GM19438 (cell line): ENCODE measurements around the gene DHX16.
A peak's percentile ranks its signal among the peaks of the same experiment; 100 is the strongest.

Experiments used
- ATAC-seq: cut with Tn5 transposase; IDR thresholded peaks from one replicate; pipeline ENCODE4 v1.9.1; 2021; ENCODE audit warnings: low read depth; ENCODE audit not compliant: unreplicated experiment

The DHX16 gene

GRCh38 chr6:30643656-30644055, 29.1 kb downstream of the DHX16 start:
- ATAC-seq, result no peak

- no peak for ATAC-seq
Observed at GRCh38 chr6:30641048-30641447, 31.8 kb downstream of the DHX16 start.

- ATAC-seq, result no peak
Observed at GRCh38 chr6:30640481-30640880, 32.3 kb downstream of the DHX16 start.

GRCh38 chr6:30635834-30636233, 37.0 kb downstream of the DHX16 start:
- no peak for ATAC-seq

DNA sequence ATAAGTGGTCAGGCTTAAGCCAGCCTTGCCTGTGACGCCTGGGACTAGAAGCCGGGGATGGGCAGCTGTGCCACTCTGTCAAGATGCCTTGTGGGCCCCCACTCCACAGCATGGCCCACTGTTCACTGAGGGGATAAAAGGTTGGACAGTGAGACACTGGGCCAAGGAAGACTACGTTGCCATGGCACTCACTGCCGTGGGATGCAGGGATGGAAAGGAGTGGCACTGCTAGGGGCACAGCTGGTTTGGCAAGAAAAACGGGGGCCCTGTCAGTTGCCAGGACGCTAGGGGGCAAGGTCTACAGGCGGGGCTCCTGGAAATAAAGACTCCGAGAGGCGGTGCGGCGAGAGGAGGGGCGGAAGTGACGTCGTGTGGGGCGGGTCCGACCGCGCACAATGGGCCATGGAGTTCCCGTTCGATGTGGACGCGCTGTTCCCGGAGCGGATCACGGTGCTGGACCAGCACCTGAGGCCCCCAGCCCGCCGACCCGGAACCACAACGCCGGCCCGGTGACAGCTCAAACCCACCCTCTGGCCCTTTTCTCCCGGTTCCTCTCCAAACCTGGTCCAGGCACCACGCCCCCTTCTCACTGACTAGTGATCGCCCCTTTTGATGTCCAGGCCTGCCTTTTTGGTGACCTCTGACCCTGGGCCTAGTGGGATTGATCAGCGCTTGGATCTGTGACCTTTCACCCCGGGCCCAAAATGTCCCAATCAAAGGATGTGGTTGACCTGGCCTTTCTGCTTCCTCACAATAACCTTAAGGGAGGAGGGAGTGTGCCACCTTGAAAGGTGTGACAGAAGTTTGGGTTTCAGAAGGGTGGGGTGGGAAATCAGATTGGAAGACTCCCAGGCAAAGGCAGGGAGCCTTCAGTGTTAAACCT, 46.1 kb downstream of the DHX16 start, which contains the start of gene ATAT1:
Gene ATAT1 (plus strand): TSS at position 391 of the 883 bp plus-strand sequence.
- peak; percentile 77 for ATAC-seq

DNA sequence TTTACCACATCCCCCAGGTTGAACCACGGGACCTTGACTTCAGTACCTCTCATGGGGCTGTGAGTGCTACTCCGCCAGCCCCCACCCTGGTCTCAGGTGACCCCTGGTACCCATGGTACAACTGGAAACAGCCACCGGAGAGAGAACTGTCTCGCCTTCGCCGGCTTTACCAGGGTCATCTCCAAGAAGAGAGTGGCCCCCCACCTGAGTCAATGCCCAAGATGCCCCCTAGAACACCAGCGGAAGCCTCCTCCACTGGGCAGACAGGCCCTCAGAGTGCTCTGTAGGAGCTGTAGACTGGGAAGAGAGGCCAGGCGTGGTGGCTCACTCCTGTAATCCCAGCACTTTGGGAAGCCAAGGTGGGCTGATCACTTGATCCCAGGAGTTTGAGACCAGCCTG, 47.3 kb downstream of the DHX16 start:
- ATAC-seq, result no peak

DNA sequence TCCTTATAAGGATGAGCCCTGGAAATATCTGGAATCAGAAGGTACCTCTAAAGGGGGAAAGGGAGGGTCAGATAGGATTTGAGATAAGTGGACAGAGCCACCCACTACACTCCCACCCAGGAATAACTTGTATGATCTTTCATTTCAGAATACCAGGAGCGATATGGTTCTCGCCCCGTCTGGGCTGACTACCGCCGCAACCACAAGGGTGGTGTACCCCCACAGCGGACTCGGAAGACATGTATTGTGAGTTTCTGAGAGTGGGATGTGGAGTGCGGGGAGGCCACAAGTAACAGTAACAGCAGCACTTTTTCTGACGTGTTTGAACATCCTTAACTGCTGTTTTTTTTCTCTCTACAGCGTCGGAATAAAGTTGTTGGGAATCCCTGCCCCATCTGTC, 53.2 kb downstream of the DHX16 start:
- ATAC-seq, result no peak

- ATAC-seq, result no peak
Observed at GRCh38 chr6:30618270-30618797, 54.5 kb downstream of the DHX16 start.

DNA sequence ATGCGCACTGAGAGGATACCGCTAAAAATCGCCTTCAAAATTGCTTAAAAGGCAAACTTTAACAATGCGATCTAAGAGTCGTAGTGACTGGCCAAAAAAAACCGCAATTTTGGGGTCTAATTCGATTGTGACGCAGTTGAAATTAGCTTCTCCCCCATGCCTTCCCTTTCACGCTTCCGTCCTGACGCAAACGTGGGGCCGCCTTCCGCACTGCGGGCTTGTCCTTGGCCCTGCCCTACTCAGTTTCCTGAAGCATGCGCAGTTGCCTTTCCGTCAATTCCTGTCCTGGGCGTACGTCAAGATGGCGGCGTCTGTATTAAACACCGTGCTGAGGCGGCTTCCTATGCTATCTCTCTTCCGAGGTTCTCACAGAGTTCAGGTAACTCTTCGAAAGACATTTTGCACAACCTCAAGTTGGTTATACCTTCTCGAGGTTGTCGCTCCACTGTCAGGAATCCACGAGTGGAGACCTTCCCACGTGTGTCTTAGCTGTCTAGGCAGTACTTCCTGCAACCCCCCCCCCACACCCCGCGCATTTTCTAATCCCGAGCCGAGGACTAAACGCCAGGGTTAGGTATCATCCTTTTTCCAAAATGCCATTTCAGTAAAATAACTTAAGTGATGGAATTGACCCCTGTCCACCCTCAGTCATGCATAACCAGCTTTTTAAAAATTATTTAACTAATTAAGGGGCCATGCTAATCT, 55.1 kb downstream of the DHX16 start, which contains the start of gene MRPS18B:
Gene MRPS18B (plus strand): TSS at position 276 of the 705 bp plus-strand sequence. CDS start 26 bp downstream, at position 302.
- peak; percentile 68 for ATAC-seq

DNA sequence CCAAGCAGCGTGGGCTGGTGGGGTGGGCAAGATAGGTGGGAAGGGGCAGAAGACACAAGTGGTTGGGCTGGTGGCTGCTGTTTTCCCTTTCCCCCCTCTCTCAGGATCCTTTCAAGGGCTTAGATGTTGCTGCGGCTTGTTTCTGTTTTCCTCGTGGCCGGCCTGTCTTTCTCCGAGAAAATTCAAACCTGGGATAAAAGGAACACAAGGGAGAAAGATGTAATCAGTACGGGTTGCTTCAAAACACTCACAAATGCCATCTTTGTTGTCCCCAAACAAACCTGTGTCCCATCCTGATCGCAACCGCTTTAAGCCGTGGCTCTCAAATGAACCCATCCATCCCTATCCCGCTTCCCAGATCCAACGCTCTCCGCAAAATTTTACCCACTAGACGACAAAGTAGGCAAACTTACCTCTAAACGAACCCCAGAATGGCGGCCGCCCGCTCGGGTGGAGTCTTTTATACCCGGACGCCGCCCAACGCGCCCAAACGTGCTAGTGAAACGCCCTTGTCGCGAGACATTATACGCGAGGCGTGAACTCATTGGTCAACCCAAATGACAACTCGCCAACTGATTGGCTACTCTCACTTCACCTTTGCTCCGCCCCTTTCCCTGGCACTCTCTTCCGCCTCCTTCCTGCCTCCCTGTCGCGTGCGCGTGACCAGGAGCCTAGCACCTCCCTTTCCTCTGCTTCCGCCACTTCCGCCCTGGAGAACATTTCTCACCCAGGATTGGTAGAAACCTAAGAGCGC, 55.8 kb downstream of the DHX16 start, which contains the start of gene PPP1R10:
Gene PPP1R10 (minus strand): TSS at position 433 of the 754 bp plus-strand sequence. CDS start 7,299 bp downstream, outside the sequence.
- ATAC-seq, result peak; percentile 74

DNA sequence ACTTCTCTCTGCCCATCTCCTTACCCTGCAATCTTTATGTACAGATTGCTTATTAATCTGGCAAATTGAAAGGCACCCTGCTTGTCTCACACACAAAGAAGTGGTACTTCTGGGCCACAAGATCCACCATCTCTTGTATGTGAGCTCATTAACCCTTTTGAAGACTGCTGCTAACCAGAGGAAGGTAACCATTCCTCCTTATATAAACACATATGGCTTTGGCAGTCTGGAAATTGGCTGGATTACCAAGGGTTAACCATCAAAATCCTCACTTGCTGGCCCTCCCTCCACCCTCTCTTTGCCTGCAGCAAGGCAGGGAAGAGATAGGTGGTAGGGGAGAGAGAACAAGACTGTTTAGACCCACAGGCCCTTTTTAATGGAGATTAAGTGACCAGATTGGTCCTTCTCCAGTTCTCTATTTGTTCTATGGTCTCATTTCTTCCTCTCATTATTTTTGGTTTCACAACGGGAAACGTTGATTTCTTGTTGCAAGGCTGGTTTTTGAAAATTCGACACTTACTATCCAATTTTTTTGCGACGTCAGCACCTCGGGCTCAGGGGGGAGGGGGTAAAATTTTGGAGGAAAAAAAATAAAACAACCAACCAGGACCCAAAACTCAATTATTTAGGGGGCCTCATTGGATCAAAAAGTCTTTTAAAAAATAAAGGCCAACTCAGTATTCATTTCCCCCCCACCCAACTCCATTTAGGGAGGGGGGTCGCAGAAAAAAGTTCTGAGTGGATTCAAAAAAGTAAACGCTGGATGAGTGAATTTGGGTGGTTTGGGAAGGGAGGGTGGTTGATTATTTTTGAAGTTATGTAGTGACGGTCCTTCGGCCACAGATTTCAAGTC, 56.6 kb downstream of the DHX16 start:
- no peak for ATAC-seq

DNA sequence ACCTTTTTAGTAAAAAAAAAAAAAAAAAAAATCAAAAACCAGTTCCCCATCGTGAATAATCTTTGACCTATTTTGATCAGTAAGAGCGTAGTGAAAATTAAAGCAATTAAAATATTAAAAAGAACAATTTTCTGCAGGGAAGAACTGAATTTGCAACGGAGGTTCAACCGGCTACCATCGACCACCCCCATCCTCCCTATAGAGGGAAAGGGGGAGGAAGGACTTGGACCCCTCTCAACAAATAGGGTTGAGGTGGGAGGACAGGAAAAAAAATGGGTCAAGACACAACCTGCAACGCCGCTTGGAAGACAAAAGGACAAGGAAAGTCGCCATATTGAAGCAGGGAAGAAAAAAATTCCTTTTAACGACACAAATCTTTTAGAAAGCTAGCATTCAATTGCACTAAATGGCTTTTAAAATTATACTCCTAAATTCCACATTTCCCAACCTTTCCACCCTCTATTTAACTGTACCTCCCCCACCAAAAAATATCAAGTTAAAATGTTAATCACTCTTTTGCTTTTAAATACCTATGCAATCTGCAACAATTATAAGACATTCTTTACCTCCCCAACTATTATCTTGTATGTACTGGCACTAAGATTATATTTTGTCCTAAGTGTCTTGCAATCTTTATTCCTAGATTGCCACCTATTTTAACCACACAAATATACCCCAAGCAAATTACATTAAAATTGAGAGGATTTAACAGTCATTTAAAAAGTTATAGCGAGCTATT, 57.4 kb downstream of the DHX16 start:
- ATAC-seq, result no peak

DNA sequence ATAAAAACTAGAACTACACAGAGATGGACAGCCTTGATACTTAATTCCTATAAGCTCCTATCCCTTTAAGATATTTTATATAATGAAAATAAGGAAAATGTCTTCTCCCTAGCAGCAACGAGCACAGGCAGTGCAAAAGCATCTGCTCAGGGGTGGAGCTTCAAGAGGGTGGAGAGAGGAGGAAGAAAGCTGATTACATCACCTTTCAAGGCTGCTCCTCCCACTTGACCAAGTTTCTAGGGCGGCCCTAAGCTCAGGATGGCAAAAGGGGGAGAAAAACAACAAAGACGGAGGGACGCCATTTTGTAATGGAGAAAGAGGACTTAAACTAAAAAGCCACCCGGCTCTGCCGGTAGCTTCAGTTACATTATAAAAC, 58.0 kb downstream of the DHX16 start:
- peak; percentile 41 for ATAC-seq

DNA sequence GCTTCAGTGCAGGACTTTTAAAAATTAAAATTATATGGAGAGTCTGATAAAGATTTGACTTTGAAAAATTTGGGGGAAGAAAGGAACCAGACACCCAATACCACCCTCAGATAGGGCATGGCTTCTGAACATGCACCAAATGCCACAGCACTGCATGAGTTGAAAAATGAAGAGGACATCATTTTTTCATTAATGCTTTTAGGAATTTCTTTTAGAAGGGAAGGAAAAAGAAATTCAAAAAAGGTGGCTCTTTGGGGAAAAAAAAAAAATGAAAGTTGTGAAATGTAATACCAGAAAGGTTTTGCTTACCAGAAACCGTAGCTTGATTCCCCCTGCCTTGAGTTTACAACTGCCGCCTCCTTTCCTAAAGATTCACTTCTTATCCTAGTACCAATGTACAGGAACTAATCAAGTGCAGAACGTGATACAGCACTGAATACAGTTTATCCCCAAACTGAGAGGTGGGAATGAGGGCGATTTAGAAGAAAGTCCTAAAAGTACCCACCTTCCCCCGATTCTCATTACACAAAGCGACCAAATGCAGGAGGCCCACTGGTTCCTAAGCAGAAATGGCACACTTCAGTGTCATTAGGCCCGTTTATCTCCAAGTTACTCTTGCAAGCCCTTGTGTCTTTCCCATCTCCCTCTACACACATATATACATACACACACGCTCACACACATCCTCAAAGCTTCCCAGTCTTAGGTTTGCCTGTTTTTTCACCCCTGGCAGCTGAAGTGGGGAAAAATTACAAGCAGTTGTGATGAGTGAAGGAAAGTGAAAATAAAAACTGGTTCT, 58.6 kb downstream of the DHX16 start:
- no peak for ATAC-seq

- no peak for ATAC-seq
Observed at GRCh38 chr6:30613251-30614043, 59.4 kb downstream of the DHX16 start.

DNA sequence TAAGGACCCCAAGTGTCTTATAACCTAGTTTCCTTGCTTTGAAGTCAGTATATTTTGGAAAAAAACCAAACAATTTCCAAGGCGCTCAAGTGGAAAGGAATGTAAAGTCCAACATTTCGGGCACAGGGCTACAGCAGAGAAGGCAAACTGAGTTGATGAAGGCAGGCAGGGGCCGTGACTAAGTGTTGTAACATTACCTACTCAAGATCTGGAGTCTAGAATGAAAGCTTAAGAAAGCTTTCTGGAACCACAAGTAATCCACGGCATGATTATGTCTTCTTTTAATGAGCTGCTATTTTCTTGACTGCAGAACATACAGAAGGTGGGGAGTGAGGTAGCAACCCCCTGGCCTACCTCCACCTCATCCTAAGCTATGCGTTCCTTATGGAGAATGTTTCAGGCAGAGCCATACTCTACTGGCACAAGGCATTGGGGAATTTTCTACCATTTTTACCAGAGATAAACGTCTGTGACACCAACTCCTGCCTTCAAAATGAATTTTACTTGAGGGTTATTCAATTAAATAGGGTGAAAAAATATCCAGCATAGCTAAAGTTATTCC, 60.0 kb downstream of the DHX16 start:
- ATAC-seq, result no peak

DNA sequence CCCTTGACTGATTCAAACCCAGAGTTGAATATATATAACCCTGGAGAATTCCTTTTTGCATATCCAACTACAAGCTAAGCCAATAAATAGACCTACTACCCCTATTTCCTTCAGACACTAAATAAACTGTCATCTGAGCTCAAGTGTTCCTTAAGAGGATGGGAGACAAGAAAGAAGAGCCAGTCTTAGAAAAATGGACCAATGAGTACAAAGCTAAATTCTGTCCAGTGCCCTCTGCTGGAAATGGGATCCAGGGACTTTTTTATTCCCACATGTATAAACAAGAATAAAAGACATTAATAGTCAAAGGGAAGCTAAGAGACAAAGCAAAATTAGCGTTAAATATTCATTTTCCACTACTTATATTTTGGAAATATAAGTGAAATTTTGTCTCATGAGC, 60.6 kb downstream of the DHX16 start:
- no peak for ATAC-seq
